GM12864 (cell line): ENCODE data around the gene HMOX2.

Source experiments
- DNase-seq: peaks from one replicate; pipeline ENCODE4 v3.0.0-alpha.2; 2011; ENCODE audit warnings: low read depth
- H3K4me3 ChIP-seq: 2 replicates; pipeline ENCODE4 v1.5.1; 2011; ENCODE audit warnings: mild to moderate bottlenecking, low read depth, low read length, control low read depth
- TF ChIP-seq, protein P1 (sequence below): IDR thresholded peaks from 2 replicates; pipeline ENCODE4 v1.5.1; 2011; ENCODE audit warnings: low read depth, mild to moderate bottlenecking, moderate library complexity, low read length, control low read depth, inconsistent platforms; ENCODE audit errors: missing control alignments

The HMOX2 gene

DNA sequence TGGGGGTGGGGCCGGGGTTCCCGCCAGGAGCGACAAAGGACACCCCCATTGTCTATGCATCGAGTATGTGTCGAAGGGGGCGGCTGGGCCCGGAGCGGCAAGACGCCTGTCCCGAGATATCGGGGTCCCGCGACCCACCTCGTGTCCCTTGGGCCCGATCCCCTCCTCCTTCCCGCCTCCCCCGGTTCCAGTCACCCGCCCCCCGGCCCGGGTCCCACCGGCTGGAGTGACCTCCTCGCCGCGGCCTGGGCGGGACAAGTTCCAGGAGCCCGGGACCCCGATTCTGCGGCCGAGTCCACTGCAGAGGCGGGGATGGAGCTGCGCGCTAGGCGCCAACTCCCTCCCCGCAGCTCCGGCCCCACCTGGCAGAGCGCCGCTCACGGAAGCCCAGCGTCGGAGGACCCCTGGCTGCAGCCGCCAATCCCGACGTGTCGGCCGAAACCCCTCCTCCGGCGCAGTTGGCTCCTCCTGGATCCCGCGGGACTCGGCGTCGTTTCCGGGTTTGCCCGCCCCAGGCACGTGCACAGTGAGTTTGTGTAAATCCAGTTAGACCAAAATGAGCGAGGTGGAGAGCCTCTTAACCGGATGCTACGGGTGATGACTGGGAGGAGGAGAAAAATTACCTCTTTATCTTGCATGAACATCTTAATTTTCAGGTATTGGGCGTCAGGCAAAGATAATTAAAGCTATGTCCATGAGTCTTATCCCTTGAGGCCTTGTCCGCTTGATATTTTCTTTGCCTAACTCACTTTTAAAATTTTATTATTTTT lies 1.8 kb upstream of the HMOX2 start, which contains the start of gene NMRAL1:
Gene NMRAL1, minus strand, starts transcription at position 434 of the 770 bp plus-strand sequence. CDS start 493 bp downstream, outside the sequence.
- H3K4me3 ChIP-seq: peak within 1 kb of the TSS; percentile 82
- peak; percentile 84 for DNase-seq
- TF ChIP-seq, protein P1, sequence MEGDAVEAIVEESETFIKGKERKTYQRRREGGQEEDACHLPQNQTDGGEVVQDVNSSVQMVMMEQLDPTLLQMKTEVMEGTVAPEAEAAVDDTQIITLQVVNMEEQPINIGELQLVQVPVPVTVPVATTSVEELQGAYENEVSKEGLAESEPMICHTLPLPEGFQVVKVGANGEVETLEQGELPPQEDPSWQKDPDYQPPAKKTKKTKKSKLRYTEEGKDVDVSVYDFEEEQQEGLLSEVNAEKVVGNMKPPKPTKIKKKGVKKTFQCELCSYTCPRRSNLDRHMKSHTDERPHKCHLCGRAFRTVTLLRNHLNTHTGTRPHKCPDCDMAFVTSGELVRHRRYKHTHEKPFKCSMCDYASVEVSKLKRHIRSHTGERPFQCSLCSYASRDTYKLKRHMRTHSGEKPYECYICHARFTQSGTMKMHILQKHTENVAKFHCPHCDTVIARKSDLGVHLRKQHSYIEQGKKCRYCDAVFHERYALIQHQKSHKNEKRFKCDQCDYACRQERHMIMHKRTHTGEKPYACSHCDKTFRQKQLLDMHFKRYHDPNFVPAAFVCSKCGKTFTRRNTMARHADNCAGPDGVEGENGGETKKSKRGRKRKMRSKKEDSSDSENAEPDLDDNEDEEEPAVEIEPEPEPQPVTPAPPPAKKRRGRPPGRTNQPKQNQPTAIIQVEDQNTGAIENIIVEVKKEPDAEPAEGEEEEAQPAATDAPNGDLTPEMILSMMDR: no peak

DNA sequence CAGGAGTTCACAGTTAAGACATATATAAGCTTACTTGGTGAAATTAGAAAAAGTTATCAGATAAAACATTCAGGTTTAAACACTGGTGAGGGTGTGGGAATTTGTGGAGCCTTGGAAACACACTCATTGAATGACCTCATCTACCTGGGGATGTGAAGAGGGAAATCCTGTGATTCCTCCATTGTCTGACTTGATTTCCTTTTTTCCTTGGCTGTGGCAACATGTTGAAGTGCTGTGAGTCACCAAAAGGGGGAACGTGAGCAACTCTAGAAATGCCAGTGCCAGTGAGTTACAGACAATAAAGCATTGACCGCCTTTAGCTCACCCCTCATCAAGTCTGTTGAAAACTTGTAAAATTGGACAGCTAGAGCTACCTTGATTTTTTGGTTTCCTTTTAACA lies 1.8 kb downstream of the HMOX2 start:
- no peak overlapping the region for H3K4me3 ChIP-seq
- DNase-seq: no peak
- TF ChIP-seq, protein P1: peak; percentile 32

DNA sequence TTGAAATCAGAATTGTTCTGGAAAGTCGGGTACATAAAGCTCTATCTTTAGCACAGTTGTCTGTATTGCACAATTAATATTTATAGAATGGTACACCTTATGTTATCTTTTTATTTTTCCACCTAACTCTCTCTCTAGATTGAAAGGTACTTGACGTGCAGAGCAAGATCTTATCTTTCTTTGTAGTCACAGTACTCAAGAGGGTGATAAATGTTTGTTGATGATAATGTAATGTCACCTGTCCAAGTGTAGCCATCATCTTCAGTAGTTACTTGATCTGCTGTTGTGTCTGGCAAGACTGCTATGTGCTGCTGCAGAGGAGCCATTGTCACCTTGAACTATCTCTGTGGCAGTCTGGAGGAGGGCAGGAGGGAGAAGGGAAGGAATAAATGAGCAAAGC lies 5.3 kb downstream of the HMOX2 start:
- TF ChIP-seq, protein P1: no peak
- no peak overlapping the region for H3K4me3 ChIP-seq
- DNase-seq: no peak

DNA sequence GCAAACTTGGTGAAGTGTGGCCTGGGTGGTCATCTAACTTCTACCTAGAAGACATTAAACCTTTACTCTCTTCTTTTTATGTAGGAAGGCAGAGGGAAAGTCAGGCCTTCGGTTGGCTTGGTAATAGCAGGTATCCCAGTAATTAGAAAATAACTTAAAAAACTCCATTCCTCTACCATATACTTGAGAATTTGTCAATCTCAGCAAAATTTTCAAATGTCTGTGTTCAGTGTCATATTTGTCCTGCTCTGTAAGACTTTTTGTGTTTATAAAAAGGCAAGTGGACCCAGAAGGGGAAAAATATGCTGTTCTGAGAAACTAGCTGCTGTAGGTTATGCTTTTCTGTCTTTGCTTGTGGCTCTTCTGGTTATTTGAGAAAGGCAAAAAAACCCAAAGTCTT lies 5.8 kb downstream of the HMOX2 start:
- DNase-seq: no peak
- TF ChIP-seq, protein P1: no peak
- no peak overlapping the region for H3K4me3 ChIP-seq

DNA sequence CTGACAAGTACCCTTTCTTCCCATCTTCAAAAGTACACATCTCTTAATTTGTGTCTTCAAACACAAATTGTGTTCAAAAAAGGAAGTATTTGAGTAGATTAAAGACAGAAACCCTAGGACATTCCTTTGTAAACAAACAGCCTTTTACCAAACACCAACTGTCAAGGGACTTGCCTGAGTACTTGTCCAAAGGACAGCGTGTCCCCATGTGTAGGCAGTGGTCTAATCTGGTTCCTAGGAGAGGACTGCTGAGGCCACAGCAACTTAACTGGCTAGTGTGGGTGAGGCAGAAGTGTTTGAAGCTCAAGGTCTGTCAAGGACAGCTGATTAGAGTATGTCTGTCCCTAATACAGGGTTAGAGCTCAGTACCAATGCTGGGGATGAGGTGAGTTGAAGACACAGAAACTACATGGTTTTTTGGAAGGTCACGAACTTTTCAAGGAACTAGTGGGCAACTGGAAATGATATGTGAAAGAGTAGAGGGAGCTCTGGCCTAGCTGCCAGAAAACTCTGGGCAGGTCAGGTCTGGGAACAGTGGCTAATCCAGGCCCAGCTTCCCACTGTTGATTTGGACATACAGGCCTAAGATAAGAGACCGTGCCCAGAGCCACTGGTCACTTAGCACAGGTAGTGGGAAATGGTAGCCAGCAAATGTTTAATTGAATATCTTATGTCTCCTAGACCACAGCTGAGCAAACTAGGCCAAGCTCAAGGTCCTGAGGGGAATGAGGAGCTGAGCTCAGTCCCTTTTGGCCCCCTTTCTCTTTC lies 10.1 kb downstream of the HMOX2 start:
- no peak for DNase-seq
- TF ChIP-seq, protein P1: no peak
- H3K4me3 ChIP-seq: no peak overlapping the region

DNA sequence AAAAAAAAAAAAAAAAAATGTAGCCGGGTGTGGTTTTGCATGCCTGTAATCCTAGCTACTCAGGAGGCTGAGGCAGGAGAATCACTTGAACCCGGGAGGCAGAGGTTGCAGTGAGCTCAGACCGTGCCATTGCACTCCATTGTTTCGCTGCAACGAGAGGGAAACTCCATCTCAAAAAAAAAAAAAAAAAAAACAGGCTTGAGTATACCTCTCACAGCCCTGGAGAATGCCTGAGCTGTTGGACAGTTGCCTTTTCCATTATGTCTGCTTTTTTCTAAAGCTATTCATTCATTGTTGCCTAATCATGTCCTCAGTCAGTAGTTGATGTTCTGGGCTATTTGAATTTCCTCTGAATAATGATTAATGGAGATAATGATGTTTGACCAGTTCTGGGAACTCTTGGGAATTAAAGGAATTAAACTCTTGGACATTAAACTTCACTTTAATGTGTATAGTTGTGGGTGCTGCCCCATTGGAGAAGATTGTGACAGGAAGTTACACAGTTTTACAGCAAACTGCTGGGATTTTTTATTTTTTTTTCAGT lies 11.8 kb downstream of the HMOX2 start:
- DNase-seq: no peak
- no peak overlapping the region for H3K4me3 ChIP-seq
- TF ChIP-seq, protein P1: no peak
